SK-N-MC (cell line): ENCODE measurements around the gene NODAL.

Source experiments
- DNase-seq: peaks from one replicate; pipeline ENCODE4 v3.0.0-alpha.2; 2011; ENCODE audit warnings: low read depth, low spot score
- H3K27ac ChIP-seq: fragments of 200-600 bp; sonication (generic); 2 replicates; pipeline ENCODE4 v1.5.1; 2016; ENCODE audit warnings: mixed run types
- H3K36me3 ChIP-seq: fragments of 200-600 bp; sonication (generic); 2 replicates; pipeline ENCODE4 v1.6.1; 2017; ENCODE audit warnings: antibody characterized with exemption, low read length, mixed read lengths; ENCODE audit not compliant: insufficient read depth
- H3K4me3 ChIP-seq: fragments of 200-600 bp; sonication (generic); 2 replicates; pipeline ENCODE4 v1.5.1; 2016
- H3K9ac ChIP-seq: fragments of 200-600 bp; sonication (generic); 2 replicates; pipeline ENCODE4 v1.8.0; 2017; ENCODE audit warnings: mixed run types, mixed read lengths; ENCODE audit not compliant: insufficient read length
- H3K9me3 ChIP-seq: fragments of 200-600 bp; sonication (generic); 2 replicates; pipeline ENCODE4 v1.6.1; 2017; ENCODE audit warnings: low read depth, mild to moderate bottlenecking, antibody characterized with exemption, low read length, moderate library complexity, mixed read lengths
- EZH2 ChIP-seq: fragments of 200-600 bp; sonication (generic); IDR thresholded peaks from one replicate; pipeline ENCODE4 v1.6.1; 2017; ENCODE audit warnings: antibody characterized with exemption
- FOXP2 ChIP-seq: optimal IDR thresholded peaks from 2 replicates; pipeline ENCODE3; 2011; ENCODE audit warnings: mild to moderate bottlenecking, moderate library complexity; ENCODE audit not compliant: insufficient read depth; ENCODE audit errors: extremely low read length, control extremely low read depth
- POLR2AphosphoS5 ChIP-seq: IDR thresholded peaks from 2 replicates; pipeline ENCODE4 v1.6.1; 2012; ENCODE audit warnings: mild to moderate bottlenecking, low read depth, low read length, borderline replicate concordance

Gene NODAL

GRCh38 chr10:70472799-70473454 is 31.4 kb upstream of the NODAL start:
- Histone ChIP-seq H3K4me3 (no peak overlapping the region), H3K9me3 (no peaks in the 10 kb centered on the region), H3K27ac (no peak overlapping the region), H3K9ac (no peak overlapping the region), H3K36me3 (no peaks in the 10 kb centered on the region)
- no peak for DNase-seq
- TF ChIP-seq EZH2, result no peak
- TF ChIP-seq POLR2AphosphoS5, result no peak
- no peak for TF ChIP-seq FOXP2

GRCh38 chr10:70466951-70467350 is 25.5 kb upstream of the NODAL start:
- H3K9ac ChIP-seq, result no peak overlapping the region
- H3K27ac ChIP-seq, result no peak overlapping the region
- H3K36me3 ChIP-seq, result no peaks in the 10 kb centered on the region
- H3K9me3 ChIP-seq, result no peaks in the 10 kb centered on the region
- no peak overlapping the region for H3K4me3 ChIP-seq
- TF ChIP-seq EZH2 (no peak), FOXP2 (no peak), POLR2AphosphoS5 (no peak)
- no peak for DNase-seq

- H3K4me3 ChIP-seq, result no peak overlapping the region
- no peaks in the 10 kb centered on the region for H3K9me3 ChIP-seq
- no peak for TF ChIP-seq FOXP2
- TF ChIP-seq POLR2AphosphoS5, result no peak
- TF ChIP-seq EZH2, result no peak
- H3K27ac ChIP-seq, result no peak overlapping the region
- H3K9ac ChIP-seq, result no peak overlapping the region
- no peaks in the 10 kb centered on the region for H3K36me3 ChIP-seq
- no peak for DNase-seq
Measured at GRCh38 chr10:70465832-70466231, 24.4 kb upstream of the NODAL start.

GRCh38 chr10:70465278-70465677 is 23.8 kb upstream of the NODAL start:
- Histone ChIP-seq H3K9me3 (no peaks in the 10 kb centered on the region), H3K27ac (no peak overlapping the region), H3K4me3 (no peak overlapping the region), H3K36me3 (no peaks in the 10 kb centered on the region), H3K9ac (no peak overlapping the region)
- TF ChIP-seq POLR2AphosphoS5 (no peak), FOXP2 (no peak), EZH2 (no peak)
- DNase-seq, result no peak

GRCh38 chr10:70462349-70462984 is 21.0 kb upstream of the NODAL start:
- DNase-seq, result no peak
- Histone ChIP-seq H3K36me3 (no peaks in the 10 kb centered on the region), H3K4me3 (no peak overlapping the region), H3K9ac (no peak overlapping the region), H3K9me3 (no peaks in the 10 kb centered on the region), H3K27ac (no peak overlapping the region)
- TF ChIP-seq EZH2, result no peak
- TF ChIP-seq FOXP2, result no peak
- TF ChIP-seq POLR2AphosphoS5, result no peak

- Histone ChIP-seq H3K36me3 (no peaks in the 10 kb centered on the region), H3K9me3 (no peaks in the 10 kb centered on the region), H3K9ac (no peak overlapping the region), H3K4me3 (no peak overlapping the region), H3K27ac (no peak overlapping the region)
- no peak for TF ChIP-seq EZH2
- no peak for TF ChIP-seq FOXP2
- no peak for TF ChIP-seq POLR2AphosphoS5
- no peak for DNase-seq
Measured at GRCh38 chr10:70461397-70462348, 20.2 kb upstream of the NODAL start.

- H3K9ac ChIP-seq, result no peak overlapping the region
- H3K27ac ChIP-seq, result no peak overlapping the region
- no peak for TF ChIP-seq EZH2
- no peak for TF ChIP-seq POLR2AphosphoS5
- TF ChIP-seq FOXP2, result no peak
- DNase-seq, result no peak
- no peak overlapping the region for H3K4me3 ChIP-seq
- no peaks in the 10 kb centered on the region for H3K9me3 ChIP-seq
- H3K36me3 ChIP-seq, result no peaks in the 10 kb centered on the region
Measured at GRCh38 chr10:70459774-70460490, 18.5 kb upstream of the NODAL start.
